ENCODE results near the gene UPF2.

DNA sequence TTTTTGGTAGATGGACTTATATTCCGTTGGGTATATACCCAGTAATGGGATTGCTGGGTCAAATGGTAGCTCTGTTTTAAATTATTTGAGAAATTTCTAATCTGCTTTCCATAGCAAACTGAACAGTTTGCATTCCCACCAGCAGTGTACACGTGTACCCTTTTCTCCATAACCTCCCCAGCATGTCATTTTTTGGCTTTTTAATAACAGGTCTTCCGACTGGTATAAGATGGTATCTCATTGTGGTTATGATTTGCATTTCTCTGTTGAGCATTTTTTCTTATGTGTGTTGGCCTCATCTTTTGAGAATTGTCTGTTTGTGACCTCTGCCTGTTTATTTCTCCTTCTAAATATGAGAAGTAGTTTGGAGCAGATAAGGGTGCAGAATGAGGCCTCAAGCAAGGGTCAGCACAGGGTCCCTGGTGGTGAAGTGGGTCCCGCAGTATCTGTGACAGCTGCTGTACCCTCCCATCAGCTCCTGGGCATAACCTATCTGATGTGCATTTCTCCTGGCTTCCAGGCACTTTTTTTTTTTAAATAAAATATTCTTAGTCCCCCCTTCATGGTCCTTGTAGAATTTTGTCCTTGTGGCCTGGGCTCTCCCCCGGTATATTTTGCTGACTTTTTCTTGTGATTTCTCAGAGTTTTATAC lies 145.9 kb downstream of the UPF2 start:
- TF ChIP-seq CTCF (IDR thresholded peaks at IDR 0.05), result no peak
- TF ChIP-seq EZH2 (IDR thresholded peaks at IDR 0.05; ENCODE audit: borderline replicate concordance, insufficient read depth, low read depth, low read length, poor library complexity, severe bottlenecking), result no peak

Measured in B cell (primary cell).